GM18867 (cell line): Measurements from ENCODE around the gene TLR2.

Experiments used
- ATAC-seq: cut with Tn5 transposase; IDR thresholded peaks from one replicate; pipeline ENCODE4 v1.9.1; 2021; ENCODE audit warnings: mild to moderate bottlenecking, moderate library complexity; ENCODE audit not compliant: unreplicated experiment

Gene TLR2

GRCh38 chr4:153684182-153684970 is at the start of gene TLR2:
Gene TLR2 (plus strand): TSS chr4:153684280. CDS start chr4:153702908, 18,628 bp downstream.
- peak; percentile 93 for ATAC-seq

DNA sequence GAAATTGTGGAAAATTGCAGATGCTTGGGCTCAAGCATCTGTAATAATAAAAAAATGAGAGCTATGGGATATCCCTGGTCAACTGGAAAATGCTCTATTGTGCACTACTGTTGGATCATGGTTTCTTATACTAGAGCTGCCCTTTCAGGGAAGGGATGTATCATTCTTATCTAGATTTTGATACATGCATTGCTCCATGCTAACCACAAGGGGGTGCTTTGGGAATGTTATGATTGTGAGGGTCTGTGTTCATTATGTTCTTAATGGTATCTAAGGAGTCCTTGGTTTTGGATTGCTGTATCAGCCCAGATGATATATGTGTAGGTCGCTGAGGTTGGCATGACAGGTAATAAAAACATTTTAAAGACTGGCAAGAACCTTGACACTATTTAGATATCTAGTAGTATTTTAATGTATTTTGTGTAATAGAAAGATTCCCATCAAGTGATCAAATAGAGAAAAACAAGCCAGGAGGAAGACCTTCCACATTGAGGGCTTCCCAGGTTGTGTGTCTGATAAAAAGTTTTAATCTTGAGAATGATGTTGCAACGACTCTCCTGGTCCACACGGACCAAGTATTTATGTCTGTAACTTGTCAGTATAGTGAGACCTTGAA is 49.2 kb upstream of the TLR2 start:
- ATAC-seq: no peak

- ATAC-seq: no peak
Observed at GRCh38 chr4:153635846-153636245, 48.2 kb upstream of the TLR2 start.

GRCh38 chr4:153637201-153637600 is 46.9 kb upstream of the TLR2 start:
- no peak for ATAC-seq

- ATAC-seq: no peak
Observed at GRCh38 chr4:153638011-153638410, 46.1 kb upstream of the TLR2 start.

GRCh38 chr4:153638999-153639398 is 45.1 kb upstream of the TLR2 start:
- no peak for ATAC-seq

- no peak for ATAC-seq
Observed at GRCh38 chr4:153639833-153640802, 44.0 kb upstream of the TLR2 start.

DNA sequence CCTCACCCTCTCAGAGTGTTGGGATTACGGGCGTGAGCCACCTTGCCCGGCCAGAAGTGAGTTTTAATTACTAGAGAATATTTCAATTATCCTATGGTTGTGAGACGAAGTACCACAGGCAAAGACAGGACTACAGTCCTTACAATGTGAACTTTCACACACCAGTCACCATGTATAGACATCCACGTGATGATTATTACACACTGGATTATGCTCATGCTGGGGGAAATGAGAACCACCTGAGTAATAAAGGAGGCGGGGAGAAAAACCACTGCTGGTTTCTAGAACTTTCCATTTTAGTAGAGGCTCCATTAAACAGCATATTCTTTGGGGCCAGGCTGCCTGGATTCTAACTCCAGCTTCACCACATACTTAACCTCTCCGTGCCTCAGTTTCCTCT is 42.5 kb upstream of the TLR2 start:
- ATAC-seq: no peak

- peak; percentile 90 for ATAC-seq
Observed at GRCh38 chr4:153643406-153644383, 40.4 kb upstream of the TLR2 start.

DNA sequence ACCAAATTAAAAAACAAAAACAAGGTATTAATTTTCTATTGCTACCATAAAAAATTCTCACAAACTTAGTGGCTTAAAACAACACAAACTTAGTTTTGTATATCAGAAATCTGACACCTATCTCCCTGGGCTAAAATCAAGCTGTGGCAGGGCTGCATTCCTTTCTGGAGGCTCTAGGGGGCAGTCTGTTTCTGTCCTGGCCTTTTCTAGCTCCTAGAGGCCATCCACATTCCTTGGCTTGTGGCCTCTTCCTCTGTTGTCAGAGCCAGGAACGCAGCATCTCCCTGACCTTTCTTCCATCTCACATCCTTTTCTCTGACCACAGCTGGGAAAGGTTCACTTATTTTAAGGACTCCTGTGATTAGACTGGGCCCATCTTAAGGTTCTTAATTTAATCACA is 38.9 kb upstream of the TLR2 start:
- ATAC-seq: no peak

DNA sequence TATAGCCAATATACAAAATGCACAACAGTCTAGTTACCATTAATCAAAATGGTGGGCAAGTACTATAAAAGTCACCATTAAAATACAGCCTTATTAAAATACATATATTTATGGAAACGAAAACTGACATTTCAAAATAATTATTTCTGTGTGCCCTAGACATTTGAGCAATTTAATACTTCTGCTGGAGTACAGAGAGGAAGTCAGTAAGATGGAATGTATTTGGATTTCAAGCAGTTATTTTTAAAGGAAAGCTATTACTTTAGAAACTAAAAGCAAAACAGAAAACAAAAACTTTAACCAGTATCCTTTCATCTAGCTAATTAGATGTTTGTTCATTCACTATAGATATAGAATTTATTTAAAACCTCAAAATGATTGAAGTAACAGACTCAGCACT is 37.8 kb upstream of the TLR2 start:
- ATAC-seq: no peak

DNA sequence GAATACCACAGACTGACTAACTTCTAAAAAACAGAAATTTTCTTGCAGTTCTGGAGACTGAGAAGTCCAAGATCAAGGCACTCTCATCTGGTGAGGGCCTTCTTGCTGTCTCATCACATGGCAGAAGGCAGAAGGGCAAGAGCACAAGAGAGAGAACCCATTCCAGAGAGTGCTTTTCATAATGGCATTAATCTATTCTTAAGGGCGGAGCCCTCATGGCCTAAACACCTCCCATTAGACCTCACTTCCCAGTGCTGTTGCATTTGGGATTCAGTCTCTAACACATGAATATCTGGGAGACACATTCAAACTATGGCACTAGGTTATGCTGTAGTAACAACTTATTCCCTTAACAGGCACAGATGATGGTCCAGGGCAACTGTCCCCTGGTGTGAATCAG is 37.1 kb upstream of the TLR2 start:
- no peak for ATAC-seq

DNA sequence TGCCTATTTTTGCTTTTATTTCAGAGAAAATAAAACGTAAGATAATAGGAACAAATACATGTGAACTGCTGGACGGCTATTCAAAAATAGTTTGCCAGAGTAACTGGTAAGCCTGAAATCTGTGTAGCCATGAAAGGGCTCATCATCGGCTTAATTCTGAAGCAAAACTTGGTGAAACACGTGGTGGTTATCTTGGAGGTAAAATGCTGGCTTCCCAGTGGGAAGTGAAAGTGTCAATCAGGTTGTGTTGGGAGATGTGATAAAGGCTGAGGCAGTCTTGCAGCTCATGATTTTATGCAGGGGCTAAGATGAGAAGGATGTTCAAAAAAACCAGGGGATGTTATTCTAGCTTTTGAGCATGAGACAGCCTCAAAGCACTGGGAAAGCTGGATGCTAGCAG is 36.1 kb upstream of the TLR2 start:
- ATAC-seq: no peak

DNA sequence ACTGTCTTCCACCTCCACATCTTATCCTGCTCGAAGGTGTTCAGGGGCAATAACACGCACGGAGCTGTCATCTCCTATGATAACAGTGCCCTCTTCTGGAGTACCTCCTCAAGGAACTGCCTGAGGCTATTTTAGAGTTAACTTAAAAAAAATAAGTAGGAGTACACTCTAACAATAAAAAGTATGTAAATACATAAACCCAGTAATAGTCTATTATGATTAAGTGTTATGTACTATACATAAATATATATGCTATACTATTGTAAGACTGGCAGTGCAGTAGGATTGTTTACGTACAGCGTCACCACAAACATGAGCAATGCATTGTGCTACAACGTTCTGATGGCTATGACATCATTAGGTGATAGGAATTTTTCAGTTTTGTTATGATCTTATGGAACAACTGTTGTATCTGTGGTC is 34.5 kb upstream of the TLR2 start:
- no peak for ATAC-seq

DNA sequence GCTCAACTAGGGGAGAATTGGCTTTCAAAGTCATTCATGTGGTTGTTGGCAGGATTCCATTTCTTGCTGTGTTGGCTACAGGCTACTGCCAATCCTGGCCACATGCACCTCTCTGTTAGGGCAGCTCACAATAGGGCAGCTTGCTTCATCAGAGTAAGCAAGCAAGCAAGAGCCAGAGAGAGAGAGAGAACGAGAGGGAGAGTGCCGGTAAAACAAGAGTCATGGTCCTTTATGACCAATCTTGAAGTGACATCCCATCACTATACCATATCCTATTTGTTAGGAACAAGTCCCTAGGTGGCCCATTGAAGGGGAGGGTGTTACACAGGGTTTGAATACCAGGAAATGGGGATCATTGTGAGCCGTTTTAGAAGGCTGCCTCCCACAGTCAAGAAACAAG is 33.0 kb upstream of the TLR2 start:
- no peak for ATAC-seq

- ATAC-seq: no peak
Observed at GRCh38 chr4:153651587-153651986, 32.5 kb upstream of the TLR2 start.

GRCh38 chr4:153652051-153652784 is 31.9 kb upstream of the TLR2 start:
- no peak for ATAC-seq

DNA sequence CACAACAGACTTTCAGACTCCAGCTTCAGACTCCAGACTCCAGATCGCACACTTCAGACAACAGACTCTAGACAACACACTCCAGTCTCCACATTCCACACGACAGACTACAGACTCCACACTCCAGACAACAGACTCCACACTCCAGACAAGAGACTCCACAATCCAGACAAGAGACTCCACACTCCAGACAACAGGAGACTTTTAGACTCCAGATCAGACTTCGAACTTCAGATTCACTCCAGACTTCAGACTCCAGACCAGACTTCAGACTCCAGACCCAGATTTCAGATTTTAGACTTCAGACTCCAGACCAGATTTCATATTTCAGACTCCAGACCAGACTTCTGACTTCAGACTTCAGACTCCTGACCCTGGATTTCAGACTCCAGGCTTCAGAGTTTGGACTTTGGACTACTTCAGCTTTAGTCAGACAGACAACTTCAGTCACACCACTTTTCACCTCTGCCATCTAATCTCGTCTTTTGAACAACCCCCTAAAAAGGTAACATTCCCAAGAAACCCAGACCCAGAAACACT is 29.0 kb upstream of the TLR2 start:
- ATAC-seq: no peak

- no peak for ATAC-seq
Observed at GRCh38 chr4:153655928-153656327, 28.2 kb upstream of the TLR2 start.
